ACC112 (cell line): ENCODE results near the gene SLC44A2.

Experiments used
- H2AFZ ChIP-seq: fragments of 200-600 bp; sonication (generic); one replicate; pipeline ENCODE4 v1.6.0; 2017; ENCODE audit warnings: antibody characterized with exemption, low read length; ENCODE audit not compliant: unreplicated experiment
- H3K27ac ChIP-seq: fragments of 200-600 bp; sonication (generic); 2 replicates; pipeline ENCODE4 v1.5.1; 2014; ENCODE audit warnings: low read depth, mild to moderate bottlenecking, antibody characterized with exemption, low read length, moderate library complexity
- H3K27me3 ChIP-seq: fragments of 200-600 bp; sonication (generic); 2 replicates; pipeline ENCODE4 v1.6.1; 2014; ENCODE audit warnings: mild to moderate bottlenecking, antibody characterized with exemption, low read length, moderate library complexity, mixed read lengths; ENCODE audit not compliant: insufficient read depth
- H3K36me3 ChIP-seq: fragments of 200-600 bp; sonication (generic); 2 replicates; pipeline ENCODE4 v1.6.1; 2016; ENCODE audit warnings: mild to moderate bottlenecking, antibody characterized with exemption, low read length, moderate library complexity, mixed read lengths; ENCODE audit not compliant: insufficient read depth
- H3K4me1 ChIP-seq: fragments of 200-600 bp; sonication (generic); one replicate; pipeline ENCODE4 v1.6.1; 2016; ENCODE audit warnings: low read length, mixed read lengths; ENCODE audit not compliant: insufficient read depth, unreplicated experiment, control insufficient read depth
- H3K4me3 ChIP-seq: fragments of 200-600 bp; sonication (generic); 2 replicates; pipeline ENCODE4 v1.5.1; 2014; ENCODE audit warnings: mild to moderate bottlenecking, low read depth, low read length
- H3K79me2 ChIP-seq: fragments of 200-600 bp; sonication (generic); one replicate; pipeline ENCODE4 v1.6.0; 2016; ENCODE audit warnings: low read length; ENCODE audit not compliant: control insufficient read depth, unreplicated experiment, insufficient read depth

SLC44A2 gene

DNA sequence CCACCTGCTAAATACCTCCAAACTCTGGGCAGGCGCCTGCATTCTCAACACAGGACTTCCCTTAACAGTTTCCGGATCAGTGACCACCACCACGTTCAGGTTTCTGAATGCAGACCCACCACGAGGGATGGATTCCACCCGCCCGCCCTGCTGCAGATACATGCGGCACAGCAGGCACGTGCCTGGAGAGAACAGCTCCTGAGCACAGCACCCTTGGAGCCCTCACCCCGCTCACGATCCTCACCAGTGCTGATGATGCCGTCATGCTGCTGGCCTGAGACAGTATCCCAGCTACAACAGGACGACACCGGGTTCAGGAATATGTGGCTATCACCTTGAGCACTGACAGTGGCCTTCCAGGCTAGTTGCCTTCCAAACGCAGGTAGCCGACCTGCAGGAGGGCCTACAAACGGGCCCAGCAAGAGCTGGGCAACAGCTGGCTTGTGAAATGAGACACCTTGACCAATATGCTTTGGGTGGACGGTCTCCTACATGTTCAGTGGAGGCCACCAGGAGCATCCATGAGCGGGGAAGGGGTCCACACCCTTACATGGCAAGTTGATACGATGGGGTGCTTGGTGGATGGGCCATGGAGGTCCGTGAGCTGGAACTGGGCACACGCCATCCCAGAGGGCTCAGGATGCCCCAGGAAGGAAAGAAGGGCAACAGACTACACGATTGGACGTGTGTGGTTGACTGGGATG is 66.0 kb downstream of the SLC44A2 start:
- Histone ChIP-seq H3K27me3 (no peaks in the 10 kb centered on the region), H3K4me1 (peaks cover 8% of the 10 kb centered on the region), H2AFZ (no peak overlapping the region), H3K79me2 (peaks cover 7% of the 10 kb centered on the region), H3K4me3 (no peak overlapping the region), H3K27ac (no peak overlapping the region), H3K36me3 (no peaks in the 10 kb centered on the region; the same call in 1 of the 2 replicates)

DNA sequence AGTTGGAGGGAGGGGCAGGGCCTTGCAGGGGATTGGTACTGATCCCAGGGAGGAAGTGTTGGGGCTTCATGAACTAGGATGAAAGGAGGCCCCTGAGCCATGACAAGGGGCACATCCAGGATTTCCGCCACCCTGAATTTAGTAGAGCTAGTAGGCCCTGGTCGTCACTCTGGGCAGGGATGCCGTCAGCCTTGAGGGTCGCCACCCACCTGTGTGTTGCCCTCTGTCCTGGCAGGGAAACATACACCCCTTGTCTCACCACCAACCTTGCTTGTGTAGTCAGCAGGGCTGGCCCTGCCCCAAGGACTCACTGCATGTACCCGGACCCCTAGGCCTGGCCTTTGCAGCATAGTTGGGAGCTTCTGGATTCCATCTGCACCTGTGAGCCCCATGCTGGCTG is 66.5 kb downstream of the SLC44A2 start:
- no peaks in the 10 kb centered on the region; the same call in 1 of the 2 replicates for H3K36me3 ChIP-seq
- peaks cover 7% of the 10 kb centered on the region for H3K79me2 ChIP-seq
- H3K4me3 ChIP-seq, result no peak overlapping the region
- H3K27ac ChIP-seq, result no peak overlapping the region
- H3K4me1 ChIP-seq, result peaks cover 4% of the 10 kb centered on the region
- H2AFZ ChIP-seq, result no peak overlapping the region
- H3K27me3 ChIP-seq, result no peaks in the 10 kb centered on the region

DNA sequence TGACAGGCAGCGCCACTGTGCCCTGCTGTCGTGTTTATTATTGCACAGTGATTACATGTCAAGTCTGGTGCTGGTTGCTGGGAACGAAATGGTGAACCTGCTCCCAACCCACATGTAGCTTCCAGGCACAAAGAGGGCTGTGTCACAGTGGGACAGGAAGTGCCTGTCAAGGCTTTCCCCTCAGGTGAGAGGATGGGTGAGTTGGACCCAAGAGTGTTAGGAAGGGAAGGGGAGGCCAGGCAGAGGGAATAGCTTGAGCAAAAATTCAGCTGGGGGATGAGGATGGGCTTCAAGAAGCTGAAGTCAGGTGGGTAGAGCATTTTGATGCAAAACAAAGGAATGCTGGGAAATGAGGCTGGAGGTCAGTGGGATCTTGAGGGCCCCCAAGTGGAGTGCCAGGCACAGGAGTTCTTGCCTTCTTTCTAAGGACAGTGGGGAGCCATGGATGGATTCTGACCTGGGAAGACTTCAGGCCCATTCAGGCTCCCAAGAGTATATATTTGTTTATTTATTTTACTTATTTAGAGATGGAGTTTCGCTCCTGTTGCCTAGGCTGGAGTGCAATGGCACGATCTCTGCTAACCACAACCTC is 67.4 kb downstream of the SLC44A2 start:
- no peak overlapping the region for H2AFZ ChIP-seq
- peaks cover 4% of the 10 kb centered on the region for H3K4me1 ChIP-seq
- H3K79me2 ChIP-seq, result peaks cover 3% of the 10 kb centered on the region
- H3K27me3 ChIP-seq, result no peaks in the 10 kb centered on the region
- H3K4me3 ChIP-seq, result no peak overlapping the region
- H3K36me3 ChIP-seq, result no peaks in the 10 kb centered on the region; the same call in 1 of the 2 replicates
- no peak overlapping the region for H3K27ac ChIP-seq
